Measurements from ENCODE around the gene ATG2A.

GRCh38 chr11:64936539-64936938 is 19.5 kb upstream of the ATG2A start:
- TF ChIP-seq CTCF (optimal IDR thresholded peaks at IDR 0.05 in 1 of 3, IDR thresholded peaks at IDR 0.05 in 1 of 3, conservative IDR thresholded peaks at IDR 0.05 in 1 of 3; ENCODE audit: extremely low read depth in 1 of 3, insufficient read depth in 2 of 3, low read length in 3 of 3) (no peak), EZH2 (IDR thresholded peaks at IDR 0.05; ENCODE audit: low read length) (no peak)

All from keratinocyte (primary cell).